CD14-positive monocyte (primary cell): ENCODE results near the gene TPM1. TPM values are rescaled to one million over a fixed set of nuclear protein-coding genes. Genes with fewer than 3 reads are reported as not detected.
"Not testable (repeated sequence)": the region's sequence is repeated elsewhere in the genome, so short reads cannot be mapped to it uniquely, and the experiment has no call there.

ENCODE experiments used
- DNase-seq, 3 donors: peaks; one replicate each; pipeline ENCODE4 v3.0.0-alpha.2; 2011 to 2022
- H2AFZ ChIP-seq: 2 replicates; pipeline ENCODE4 v1.6.0; 2012; ENCODE audit warnings: mild to moderate bottlenecking, low read depth, low read length, inconsistent platforms; ENCODE audit not compliant: insufficient read depth, poor library complexity, severe bottlenecking
- H3K27ac ChIP-seq, 2 donors: 1 replicate in 1 of 2; 2 replicates in 1 of 2; pipeline ENCODE4 v1.5.1; 2012 to 2013; ENCODE audit warnings: low read length in 2 of 2, control low read depth in 1 of 2, inconsistent platforms in 1 of 2, low read depth in 1 of 2, mild to moderate bottlenecking in 1 of 2
- H3K27me3 ChIP-seq, 2 donors: one replicate each; pipeline versions ENCODE4 v1.6.0 to v1.6.1; 2011 to 2013; ENCODE audit warnings: low read length in 2 of 2; ENCODE audit not compliant: control insufficient read depth in 2 of 2, insufficient read depth in 2 of 2
- H3K36me3 ChIP-seq, 2 donors: replicated peaks in 1 of 2; 1 replicate in 1 of 2; 2 replicates in 1 of 2; pipeline versions ENCODE4 v1.5.1 to v1.6.1; 2012 to 2013; ENCODE audit warnings: low read length in 2 of 2, control low read depth in 1 of 2, inconsistent platforms in 1 of 2, mild to moderate bottlenecking in 1 of 2; ENCODE audit not compliant: insufficient read depth in 2 of 2, control insufficient read depth in 1 of 2
- H3K4me1 ChIP-seq, 2 donors: 1 replicate in 1 of 2; 2 replicates in 1 of 2; pipeline versions ENCODE4 v1.5.1 to v1.6.1; 2012 to 2013; ENCODE audit warnings: low read length in 2 of 2, control low read depth in 1 of 2, inconsistent platforms in 1 of 2, mild to moderate bottlenecking in 1 of 2, moderate library complexity in 1 of 2; ENCODE audit not compliant: insufficient read depth in 2 of 2, control insufficient read depth in 1 of 2
- H3K4me2 ChIP-seq: replicated peaks from 2 replicates; pipeline ENCODE3; 2012; ENCODE audit warnings: low read length, moderate library complexity, mild to moderate bottlenecking; ENCODE audit not compliant: poor library complexity, severe bottlenecking; ENCODE audit errors: extremely low read depth
- H3K4me3 ChIP-seq, 3 experiments: fragments of 200-600 bp in 1 of 3; sonication (generic) in 1 of 3; replicated peaks in 1 of 3; 1 replicate in 2 of 3; 2 replicates in 1 of 3; pipeline ENCODE4 v1.5.1; 2011 to 2013; ENCODE audit warnings: low read length in 3 of 3, mild to moderate bottlenecking in 3 of 3, control low read depth in 2 of 3, low read depth in 2 of 3, inconsistent platforms in 1 of 3, moderate library complexity in 1 of 3
- H3K79me2 ChIP-seq: 2 replicates; pipeline ENCODE4 v1.6.0; 2012; ENCODE audit warnings: mild to moderate bottlenecking, control low read depth, inconsistent platforms, low read length, moderate library complexity; ENCODE audit not compliant: insufficient read depth
- H3K9ac ChIP-seq: 2 replicates; pipeline ENCODE4 v1.6.0; 2017; ENCODE audit warnings: low read length, mild to moderate bottlenecking; ENCODE audit not compliant: insufficient read depth, poor library complexity, severe bottlenecking
- H3K9me3 ChIP-seq, 2 donors: replicated peaks in 1 of 2; 1 replicate in 1 of 2; 2 replicates in 1 of 2; pipeline versions ENCODE4 v1.5.1 to v1.6.1; 2012 to 2013; ENCODE audit warnings: low read length in 2 of 2, control low read depth in 1 of 2; ENCODE audit not compliant: control insufficient read depth in 1 of 2, insufficient read depth in 1 of 2
- H4K20me1 ChIP-seq: 2 replicates; pipeline ENCODE4 v1.6.0; 2012; ENCODE audit warnings: mild to moderate bottlenecking, low read length, control low read depth, moderate library complexity; ENCODE audit not compliant: insufficient read depth
- H3K27ac Mint-ChIP-seq, 7 donors: one replicate each; pipeline ENCODE4 v1.8.0; 2020; ENCODE audit warnings: mild to moderate bottlenecking in 7 of 7, mixed read lengths in 7 of 7, moderate library complexity in 6 of 7, inconsistent platforms in 2 of 7
- H3K27me3 Mint-ChIP-seq, 3 donors: one replicate each; pipeline ENCODE4 v1.8.0; 2021 to 2022; ENCODE audit warnings: low read depth in 3 of 3, mild to moderate bottlenecking in 3 of 3, mixed read lengths in 3 of 3, moderate library complexity in 3 of 3, inconsistent platforms in 1 of 3
- H3K36me3 Mint-ChIP-seq, 2 donors: one replicate each; pipeline ENCODE4 v1.8.0; 2020; ENCODE audit warnings: mixed read lengths in 2 of 2, inconsistent platforms in 1 of 2, mild to moderate bottlenecking in 1 of 2
- H3K4me1 Mint-ChIP-seq: one replicate; pipeline ENCODE4 v1.8.0; 2020; ENCODE audit warnings: mild to moderate bottlenecking, mixed read lengths
- H3K4me3 Mint-ChIP-seq, 2 donors: one replicate each; pipeline ENCODE4 v1.8.0; 2020; ENCODE audit warnings: mild to moderate bottlenecking in 2 of 2, mixed read lengths in 2 of 2, moderate library complexity in 1 of 2
- H3K9me3 Mint-ChIP-seq, 7 donors: one replicate each; pipeline ENCODE4 v1.8.0; 2020 to 2022; ENCODE audit warnings: mixed read lengths in 7 of 7, mild to moderate bottlenecking in 6 of 7, moderate library complexity in 6 of 7, inconsistent platforms in 2 of 7
- WGBS: methylation state at CpG from one replicate; pipeline ENCODE4 v1.1.5; 2013; ENCODE audit warnings: missing lambda C conversion rate; ENCODE audit not compliant: insufficient coverage; 5-methylcytosine and 5-hydroxymethylcytosine counted together
- intact Hi-C, 2 donors: fragments of 100-400 bp; cut with micrococcal nuclease; formaldehyde crosslinking; loops; one replicate each; pipeline versions ENCODE4 v1.15.0 to v1.15.1; 2023
- polyA minus RNA-seq: library from RNA; depleted of rRNA, polyadenylated mRNA; stranded (reverse); fragments of >200 nt; gene quantifications from 2 replicates; pipeline ENCODE4 v1.2.3, GENCODE V29; 2012
- polyA plus RNA-seq, 3 donors: library from polyadenylated mRNA; depleted of rRNA in 1 of 3; unstranded in 2 of 3; stranded (reverse) in 1 of 3; fragments of 300-500 nt in 2 of 3; fragments of >200 nt in 1 of 3; fragmentation: Illumina TruSeq in 2 of 3; gene quantifications; 1 replicate in 2 of 3; 2 replicates in 1 of 3; pipeline ENCODE4 v1.2.3, GENCODE V29; 2012 to 2021
- total RNA-seq, 12 experiments: library from RNA in 1 of 12; stranded (reverse) in 1 of 12; fragments of 120-200 nt in 1 of 12; gene quantifications; one replicate each; pipeline ENCODE4 v1.2.4 and lab custom pipeline; 2013 to 2026; ENCODE audit warnings: mixed read lengths in 6 of 12, inconsistent platforms in 1 of 12
- TF ChIP-seq, protein P1 (sequence below): fragments of 200-600 bp; IDR thresholded peaks from one replicate; pipeline ENCODE4 v1.8.0; 2022; ENCODE audit warnings: antibody characterized with exemption, mild to moderate bottlenecking

TPM1 gene
- total RNA-seq (2013), result 20.6 TPM
- polyA plus RNA-seq (10 to 100 TPM; 11.7 to 15.9 (median 11.9) TPM), polyA minus RNA-seq (6.6 and 6.7 TPM in 2 replicates), total RNA-seq (lab: John Stamatoyannopoulos, UW) (1.0 to 17.4 (median 7.5) reads per million in 11 experiments)

DNA sequence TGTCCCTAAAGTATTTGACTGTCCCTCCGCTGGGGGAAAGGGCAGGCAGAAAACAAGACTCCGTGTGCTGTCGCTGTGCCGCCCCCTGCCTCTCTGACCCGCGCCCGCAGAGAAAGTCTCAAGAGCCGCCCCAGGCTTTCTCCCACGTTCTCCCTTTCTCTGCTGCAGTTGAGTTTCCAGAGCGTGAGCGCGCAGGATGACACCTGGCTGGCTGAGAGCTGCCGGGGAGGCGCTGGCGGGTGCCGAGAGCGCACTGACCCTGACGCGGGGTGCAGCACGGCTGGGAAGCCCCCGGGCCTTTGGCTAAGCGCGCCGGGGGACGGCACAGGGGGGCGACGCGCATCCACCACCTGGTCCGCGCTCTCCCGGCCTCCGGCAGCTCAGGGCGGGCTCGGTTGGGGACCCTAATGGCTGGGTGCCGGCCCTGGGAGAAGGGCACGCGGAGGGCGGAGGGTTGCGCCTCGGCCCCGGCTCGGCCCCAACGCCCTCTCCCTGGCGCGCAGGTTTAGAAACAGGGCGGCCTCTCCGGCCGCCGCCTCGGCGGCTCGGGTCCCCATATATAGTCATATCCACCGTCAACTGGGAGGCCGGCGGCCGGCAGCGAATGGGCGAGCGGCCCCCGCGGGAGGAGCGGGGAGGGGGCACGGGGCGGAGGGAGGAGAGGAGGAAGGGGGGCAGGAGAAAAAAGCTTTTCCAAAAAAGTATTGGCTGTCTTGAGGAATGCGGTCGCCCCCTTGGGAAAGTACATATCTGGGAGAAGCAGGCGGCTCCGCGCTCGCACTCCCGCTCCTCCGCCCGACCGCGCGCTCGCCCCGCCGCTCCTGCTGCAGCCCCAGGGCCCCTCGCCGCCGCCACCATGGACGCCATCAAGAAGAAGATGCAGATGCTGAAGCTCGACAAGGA lies at the start of gene TPM1:
TSS of gene TPM1 (plus strand) at position 774 of the 903 bp plus-strand sequence. CDS start at position 857, 83 bp downstream.
- Histone ChIP-seq H3K27ac (no peak within 1 kb of the TSS), H3K9ac (peak within 1 kb of the TSS; percentile 29), H3K36me3 (no peaks in the 10 kb centered on the region), H3K4me2 (peak within 1 kb of the TSS; percentile 80), H3K9me3 (peaks cover 0 to 28% of the 10 kb centered on the region in 2 donors), H3K4me1 (peaks cover 21 to 26% of the 10 kb centered on the region in 2 donors), H3K79me2 (no peaks in the 10 kb centered on the region), H3K27me3 (peaks cover 75 to 90% of the 10 kb centered on the region in 2 donors), H2AFZ (peak within 1 kb of the TSS; percentile 71), H4K20me1 (no peaks in the 10 kb centered on the region), H3K4me3 (peak within 1 kb of the TSS; percentile 6 to 71 (median 9))
- H3K27me3 Mint-ChIP-seq, result peaks cover 74 to 90% (median 86%) of the 10 kb centered on the region in 3 donors
- WGBS, result 2% methylated on average over 70 of the region's 84 CpGs
- intact Hi-C loops, result loop anchor here (10.0 kb wide), 2 partner anchors 143 to 243 kb away; partner anchors contain the start of gene RAB8B (in 1 of the 2)
- peaks cover 19% of the 10 kb centered on the region for H3K4me1 Mint-ChIP-seq
- H3K9me3 Mint-ChIP-seq, result peaks cover 0 to 12% (median 5%) of the 10 kb centered on the region in 7 donors
- peak within 1 kb of the TSS; percentile 76 to 91 for H3K4me3 Mint-ChIP-seq
- no peak for DNase-seq
- H3K36me3 Mint-ChIP-seq, result peaks cover 2% of the 10 kb centered on the region in 2 donors
- H3K27ac Mint-ChIP-seq, result no peak within 1 kb of the TSS
- TF ChIP-seq, protein P1, sequence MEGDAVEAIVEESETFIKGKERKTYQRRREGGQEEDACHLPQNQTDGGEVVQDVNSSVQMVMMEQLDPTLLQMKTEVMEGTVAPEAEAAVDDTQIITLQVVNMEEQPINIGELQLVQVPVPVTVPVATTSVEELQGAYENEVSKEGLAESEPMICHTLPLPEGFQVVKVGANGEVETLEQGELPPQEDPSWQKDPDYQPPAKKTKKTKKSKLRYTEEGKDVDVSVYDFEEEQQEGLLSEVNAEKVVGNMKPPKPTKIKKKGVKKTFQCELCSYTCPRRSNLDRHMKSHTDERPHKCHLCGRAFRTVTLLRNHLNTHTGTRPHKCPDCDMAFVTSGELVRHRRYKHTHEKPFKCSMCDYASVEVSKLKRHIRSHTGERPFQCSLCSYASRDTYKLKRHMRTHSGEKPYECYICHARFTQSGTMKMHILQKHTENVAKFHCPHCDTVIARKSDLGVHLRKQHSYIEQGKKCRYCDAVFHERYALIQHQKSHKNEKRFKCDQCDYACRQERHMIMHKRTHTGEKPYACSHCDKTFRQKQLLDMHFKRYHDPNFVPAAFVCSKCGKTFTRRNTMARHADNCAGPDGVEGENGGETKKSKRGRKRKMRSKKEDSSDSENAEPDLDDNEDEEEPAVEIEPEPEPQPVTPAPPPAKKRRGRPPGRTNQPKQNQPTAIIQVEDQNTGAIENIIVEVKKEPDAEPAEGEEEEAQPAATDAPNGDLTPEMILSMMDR, result no peak

DNA sequence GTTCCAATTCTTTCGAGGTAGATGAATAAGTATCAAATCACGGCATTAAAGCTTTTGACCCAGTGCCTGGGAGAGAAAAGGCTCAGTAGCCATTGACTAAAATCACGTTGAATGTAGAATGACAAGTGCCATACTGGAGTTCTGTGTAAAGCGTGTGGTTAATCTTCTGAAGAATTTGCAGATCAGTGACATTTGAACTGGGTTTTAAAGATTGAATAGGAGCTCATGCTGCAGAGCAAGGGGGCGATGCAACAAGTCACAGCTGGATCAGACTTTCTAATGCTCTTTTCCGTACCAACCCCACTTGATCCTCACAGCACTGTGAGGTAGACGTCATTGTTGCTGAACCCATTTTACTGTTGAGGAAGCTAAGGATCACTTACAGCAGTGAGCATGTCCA lies 49.5 kb upstream of the TPM1 start:
- Histone ChIP-seq H3K27me3 (no peaks in the 10 kb centered on the region), H3K9ac (no peak overlapping the region), H3K4me1 (no peaks in the 10 kb centered on the region), H2AFZ (no peak overlapping the region), H3K4me2 (no peak overlapping the region), H3K27ac (no peak overlapping the region), H4K20me1 (no peaks in the 10 kb centered on the region), H3K36me3 (no peaks in the 10 kb centered on the region), H3K4me3 (no peak overlapping the region), H3K9me3 (no peaks in the 10 kb centered on the region), H3K79me2 (no peaks in the 10 kb centered on the region)
- Mint-ChIP-seq H3K9me3 (peaks cover 0 to 3% (median 0%) of the 10 kb centered on the region in 7 donors), H3K27ac (no peak overlapping the region), H3K27me3 (peaks cover 6 to 7% (median 6%) of the 10 kb centered on the region in 3 donors), H3K4me3 (no peak overlapping the region), H3K36me3 (no peaks in the 10 kb centered on the region), H3K4me1 (peaks cover 2% of the 10 kb centered on the region)
- TF ChIP-seq, protein P1, result no peak
- intact Hi-C loops, result no loop called here
- no peak for DNase-seq
- 100% methylated on average over 7 of the region's 7 CpGs for WGBS

DNA sequence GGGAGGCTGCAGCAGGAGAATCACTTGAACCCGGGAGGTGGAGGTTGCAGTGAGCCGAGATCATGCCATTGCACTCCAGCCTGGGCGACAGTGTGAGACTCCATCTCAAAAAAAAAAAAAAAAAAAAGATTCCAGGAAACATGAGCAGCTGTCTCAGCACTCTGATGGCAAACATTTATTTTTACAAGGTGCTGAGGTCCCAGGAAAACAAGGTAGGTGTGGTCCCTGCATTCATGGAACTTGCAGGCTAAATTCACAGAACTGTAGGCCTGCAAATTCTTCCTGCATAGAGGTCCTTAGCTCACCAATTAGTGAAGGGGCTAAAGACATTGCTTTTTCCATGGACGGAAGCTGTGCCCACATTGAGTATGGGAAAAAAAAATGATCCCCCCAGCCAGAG lies 48.9 kb upstream of the TPM1 start:
- H3K27me3 Mint-ChIP-seq, H3K4me2 ChIP-seq, H3K9me3 ChIP-seq, H3K36me3 ChIP-seq, H3K4me3 ChIP-seq, DNase-seq, H3K27ac ChIP-seq, H3K4me1 ChIP-seq, H3K79me2 ChIP-seq, H3K27ac Mint-ChIP-seq, H4K20me1 ChIP-seq, H3K4me1 Mint-ChIP-seq, intact Hi-C loops, H2AFZ ChIP-seq, H3K4me3 Mint-ChIP-seq, H3K27me3 ChIP-seq, H3K9ac ChIP-seq, H3K9me3 Mint-ChIP-seq, H3K36me3 Mint-ChIP-seq: not testable (repeated sequence)
- WGBS, result 100% methylated on average over 3 of the region's 4 CpGs
